ENCODE results near the gene ATP8B1. TPM values are rescaled to one million over a fixed set of nuclear protein-coding genes. Genes with fewer than 3 reads are reported as not detected.
A peak's percentile ranks its signal among the peaks of the same experiment; 100 is the strongest.

The ATP8B1 gene
- total and polyA plus RNA-seq, 2 experiments from 2014 or later: 7.9 to 38.4 TPM

DNA sequence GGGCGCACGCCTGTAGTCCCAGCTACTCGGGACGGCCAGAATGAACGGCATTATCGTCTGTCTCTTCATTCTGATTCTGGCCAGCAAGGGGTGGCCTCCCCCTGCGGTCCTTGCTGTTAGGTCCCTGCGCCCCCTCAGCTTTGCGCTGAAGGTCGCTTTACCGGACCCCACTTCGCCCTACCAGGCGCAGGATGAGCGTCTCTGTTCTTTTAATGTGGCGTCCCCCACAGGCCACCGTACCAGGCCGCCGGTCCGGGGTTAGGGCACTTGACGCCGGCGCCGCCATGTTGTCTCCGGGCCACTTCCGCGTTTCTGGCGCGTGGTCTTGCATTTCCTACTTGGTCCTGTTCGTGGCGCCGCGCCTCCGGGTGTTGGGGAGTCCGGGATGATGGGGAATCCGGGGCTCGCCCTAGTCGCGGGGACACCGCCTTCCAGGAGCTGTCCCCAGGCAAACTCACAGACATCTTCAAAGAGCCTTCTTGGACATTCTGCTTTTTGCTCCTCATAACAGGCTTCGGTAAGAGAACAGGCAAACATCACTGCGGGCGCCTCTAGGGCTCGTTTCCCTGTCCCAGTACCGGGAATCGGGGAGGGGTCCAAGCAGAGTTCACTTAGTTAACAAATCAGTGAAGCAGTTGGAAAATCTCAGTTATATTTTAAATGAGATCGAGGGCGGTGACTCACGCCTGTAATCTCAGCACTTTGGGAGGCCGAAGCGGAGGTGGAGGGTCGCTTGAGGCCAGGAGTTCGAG is 172.9 kb downstream of the ATP8B1 start:
- Histone ChIP-seq H3K9me2 (replicated peaks; ENCODE audit: insufficient read depth) (no peaks in the 10 kb centered on the region), H3K4me2 (peak overlapping the region; percentile 88), H3K4me3 (peak overlapping the region; percentile 47), H2AFZ (peak overlapping the region; percentile 99), H3K27me3 (no peaks in the 10 kb centered on the region), H3K79me2 (no peaks in the 10 kb centered on the region), H4K20me1 (ENCODE audit: insufficient read depth, poor library complexity, severe bottlenecking) (no peaks in the 10 kb centered on the region), H3K27ac (peak overlapping the region; percentile 73), H3K36me3 (replicated peaks; ENCODE audit: insufficient read depth, low read depth) (no peaks in the 10 kb centered on the region), H3K4me1 (ENCODE audit: insufficient read depth) (no peaks in the 10 kb centered on the region), H3K9me3 (ENCODE audit: low read depth) (no peaks in the 10 kb centered on the region)
- 12% methylated on average over 52 of the region's 52 CpGs for WGBS (ENCODE audit: low lambda C conversion rate, missing lambda C conversion rate)
- TF ChIP-seq EZH2 (IDR thresholded peaks at IDR 0.05; ENCODE audit: borderline replicate concordance) (no peak), EZH2phosphoT487 (IDR thresholded peaks at IDR 0.05; ENCODE audit: low read depth, severe bottlenecking, unreplicated experiment) (no peak)
- TF ChIP-seq, protein P1, sequence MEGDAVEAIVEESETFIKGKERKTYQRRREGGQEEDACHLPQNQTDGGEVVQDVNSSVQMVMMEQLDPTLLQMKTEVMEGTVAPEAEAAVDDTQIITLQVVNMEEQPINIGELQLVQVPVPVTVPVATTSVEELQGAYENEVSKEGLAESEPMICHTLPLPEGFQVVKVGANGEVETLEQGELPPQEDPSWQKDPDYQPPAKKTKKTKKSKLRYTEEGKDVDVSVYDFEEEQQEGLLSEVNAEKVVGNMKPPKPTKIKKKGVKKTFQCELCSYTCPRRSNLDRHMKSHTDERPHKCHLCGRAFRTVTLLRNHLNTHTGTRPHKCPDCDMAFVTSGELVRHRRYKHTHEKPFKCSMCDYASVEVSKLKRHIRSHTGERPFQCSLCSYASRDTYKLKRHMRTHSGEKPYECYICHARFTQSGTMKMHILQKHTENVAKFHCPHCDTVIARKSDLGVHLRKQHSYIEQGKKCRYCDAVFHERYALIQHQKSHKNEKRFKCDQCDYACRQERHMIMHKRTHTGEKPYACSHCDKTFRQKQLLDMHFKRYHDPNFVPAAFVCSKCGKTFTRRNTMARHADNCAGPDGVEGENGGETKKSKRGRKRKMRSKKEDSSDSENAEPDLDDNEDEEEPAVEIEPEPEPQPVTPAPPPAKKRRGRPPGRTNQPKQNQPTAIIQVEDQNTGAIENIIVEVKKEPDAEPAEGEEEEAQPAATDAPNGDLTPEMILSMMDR (IDR thresholded peaks at IDR 0.05; ENCODE audit: poor library complexity): peak; percentile 82
- peak; percentile 97 for DNase-seq (ENCODE audit: low spot score)

DNA sequence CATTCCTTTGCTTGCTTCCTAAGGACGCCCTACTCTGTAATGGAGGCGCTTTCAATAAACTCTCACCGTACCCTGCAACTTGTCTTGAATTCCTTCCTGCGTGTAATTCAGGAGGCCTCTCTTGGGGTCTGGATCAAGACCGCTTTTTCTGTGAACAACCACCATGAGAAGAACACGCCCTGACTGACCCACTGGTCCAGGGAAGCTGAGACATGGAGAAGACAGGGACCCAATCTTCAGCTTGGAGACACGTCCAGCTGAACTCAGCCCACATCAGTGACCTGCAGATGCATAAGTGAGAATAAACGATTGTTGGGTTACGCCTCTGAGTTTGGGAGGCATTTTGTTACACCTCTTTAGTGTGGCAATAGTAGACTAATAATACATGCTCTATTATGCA is 173.7 kb downstream of the ATP8B1 start:
- Histone ChIP-seq H3K4me2 (peak overlapping the region; percentile 88), H3K9me2 (replicated peaks; ENCODE audit: insufficient read depth) (no peaks in the 10 kb centered on the region), H3K9me3 (ENCODE audit: low read depth) (no peaks in the 10 kb centered on the region), H3K36me3 (replicated peaks; ENCODE audit: insufficient read depth, low read depth) (no peaks in the 10 kb centered on the region), H4K20me1 (ENCODE audit: insufficient read depth, poor library complexity, severe bottlenecking) (no peaks in the 10 kb centered on the region), H2AFZ (peak overlapping the region; percentile 99), H3K4me3 (no peak overlapping the region), H3K27me3 (no peaks in the 10 kb centered on the region), H3K27ac (peak overlapping the region; percentile 73), H3K4me1 (ENCODE audit: insufficient read depth) (no peaks in the 10 kb centered on the region), H3K79me2 (no peaks in the 10 kb centered on the region)
- 97% methylated on average over 9 of the region's 9 CpGs for WGBS (ENCODE audit: low lambda C conversion rate, missing lambda C conversion rate)
- TF ChIP-seq, protein P1 (IDR thresholded peaks at IDR 0.05; ENCODE audit: poor library complexity): no peak
- TF ChIP-seq EZH2phosphoT487 (IDR thresholded peaks at IDR 0.05; ENCODE audit: low read depth, severe bottlenecking, unreplicated experiment): no peak
- no peak for TF ChIP-seq EZH2 (IDR thresholded peaks at IDR 0.05; ENCODE audit: borderline replicate concordance)
- no peak for DNase-seq (ENCODE audit: low spot score)

DNA sequence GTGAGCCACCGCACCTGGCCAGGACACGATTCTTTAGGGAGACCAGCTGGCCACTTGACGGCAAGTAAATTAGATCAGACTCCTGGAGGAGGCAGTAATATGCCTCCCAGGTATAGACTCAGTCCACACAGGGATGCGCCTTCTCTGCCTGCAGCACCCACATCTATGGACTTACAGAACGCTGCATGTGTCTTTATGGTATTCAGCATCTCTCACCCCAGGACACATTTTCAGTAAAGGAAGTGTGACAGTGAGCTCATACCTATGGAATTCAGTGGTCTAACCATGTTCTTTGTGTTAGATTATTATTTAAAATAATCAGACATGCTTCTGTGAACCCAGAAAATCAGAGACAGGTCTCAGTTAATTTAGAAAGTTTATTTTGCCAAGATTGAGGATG is 175.6 kb downstream of the ATP8B1 start:
- WGBS (ENCODE audit: low lambda C conversion rate, missing lambda C conversion rate): 87% methylated on average over 5 of the region's 5 CpGs
- TF ChIP-seq, protein P1 (IDR thresholded peaks at IDR 0.05; ENCODE audit: poor library complexity): no peak
- no peak for TF ChIP-seq EZH2 (IDR thresholded peaks at IDR 0.05; ENCODE audit: borderline replicate concordance)
- no peak for TF ChIP-seq EZH2phosphoT487 (IDR thresholded peaks at IDR 0.05; ENCODE audit: low read depth, severe bottlenecking, unreplicated experiment)
- H2AFZ ChIP-seq: no peak overlapping the region

More for the DNA sequence above, 175.6 kb downstream of the ATP8B1 start:
- Histone ChIP-seq H3K4me2 (no peak overlapping the region), H3K27me3 (no peaks in the 10 kb centered on the region), H3K4me1 (ENCODE audit: insufficient read depth) (peaks cover 3% of the 10 kb centered on the region), H3K9me2 (replicated peaks; ENCODE audit: insufficient read depth) (no peaks in the 10 kb centered on the region), H3K27ac (no peak overlapping the region), H4K20me1 (ENCODE audit: insufficient read depth, poor library complexity, severe bottlenecking) (no peaks in the 10 kb centered on the region), H3K36me3 (replicated peaks; ENCODE audit: insufficient read depth, low read depth) (no peaks in the 10 kb centered on the region), H3K79me2 (no peaks in the 10 kb centered on the region), H3K9me3 (ENCODE audit: low read depth) (no peaks in the 10 kb centered on the region), H3K4me3 (no peak overlapping the region)
- DNase-seq (ENCODE audit: low spot score): no peak

Measured in hepatocyte (in vitro differentiated cells).